ENCODE measurements around the gene TIMM23.
"Not testable (repeated sequence)": the region's sequence is repeated elsewhere in the genome, so short reads cannot be mapped to it uniquely, and the experiment has no call there.

Gene TIMM23, protein sequence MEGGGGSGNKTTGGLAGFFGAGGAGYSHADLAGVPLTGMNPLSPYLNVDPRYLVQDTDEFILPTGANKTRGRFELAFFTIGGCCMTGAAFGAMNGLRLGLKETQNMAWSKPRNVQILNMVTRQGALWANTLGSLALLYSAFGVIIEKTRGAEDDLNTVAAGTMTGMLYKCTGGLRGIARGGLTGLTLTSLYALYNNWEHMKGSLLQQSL

GRCh38 chr10:45972106-45972812, at the start of gene TIMM23:
Gene TIMM23 (plus strand): TSS chr10:45972489. CDS start chr10:45972625, 136 bp downstream.
- peak; percentile 51 to 57 for DNase-seq (ENCODE audit: low read depth in 2 of 2)

GRCh38 chr10:45926790-45927189, 45.5 kb upstream of the TIMM23 start:
- not testable (repeated sequence) for DNase-seq (ENCODE audit: low read depth in 2 of 2)

- not testable (repeated sequence) for DNase-seq (ENCODE audit: low read depth in 2 of 2)
Measured at GRCh38 chr10:45931305-45931704, 41.0 kb upstream of the TIMM23 start.

GRCh38 chr10:45934788-45935187, 37.5 kb upstream of the TIMM23 start:
- not testable (repeated sequence) for DNase-seq (ENCODE audit: low read depth in 2 of 2)

DNA sequence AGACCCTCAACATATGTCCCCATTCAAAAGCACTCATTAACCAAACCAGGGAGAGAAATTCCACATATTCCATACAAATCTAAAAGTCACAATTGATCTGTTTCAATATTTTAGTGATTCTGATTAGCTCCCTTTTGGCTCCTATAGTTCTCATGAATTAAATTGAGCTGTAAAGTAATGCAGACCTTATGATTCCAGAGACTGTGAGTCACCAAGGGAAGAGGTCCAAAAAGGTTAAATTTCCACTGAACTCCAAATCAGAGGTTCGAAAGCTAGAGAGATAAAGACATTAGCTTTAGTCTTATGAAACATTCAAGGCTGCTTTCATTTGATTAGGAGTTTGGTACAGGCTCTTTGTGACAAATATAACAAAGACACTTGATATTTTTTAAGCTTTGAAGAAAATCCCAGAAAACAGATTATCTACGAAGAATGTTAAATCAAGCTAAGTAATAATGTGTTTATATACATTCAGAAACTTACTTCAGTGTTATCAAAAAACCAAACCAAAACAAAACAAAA, 33.1 kb upstream of the TIMM23 start:
- not testable (repeated sequence) for DNase-seq (ENCODE audit: low read depth in 2 of 2)

DNA sequence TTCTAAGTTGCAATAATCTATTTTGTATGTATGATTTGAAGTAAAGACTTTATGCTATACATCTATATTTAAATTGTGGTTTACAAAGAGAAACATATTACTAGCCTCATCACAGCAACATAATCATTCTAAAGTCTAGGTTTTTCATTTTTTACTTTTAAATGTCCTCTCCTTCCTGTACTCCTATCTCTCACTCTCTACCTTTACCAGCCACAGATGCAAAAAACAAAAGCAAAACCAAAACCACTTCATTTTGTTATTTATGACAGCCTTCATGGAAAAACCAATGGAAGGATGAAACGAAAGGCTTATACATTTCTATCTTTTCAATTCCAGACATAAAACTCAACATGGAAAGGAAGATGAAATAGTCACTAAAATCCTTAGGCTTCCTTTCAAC, 31.1 kb upstream of the TIMM23 start:
- not testable (repeated sequence) for DNase-seq (ENCODE audit: low read depth in 2 of 2)

- DNase-seq (ENCODE audit: low read depth in 2 of 2): not testable (repeated sequence)
Measured at GRCh38 chr10:45945476-45945875, 26.8 kb upstream of the TIMM23 start.

DNA sequence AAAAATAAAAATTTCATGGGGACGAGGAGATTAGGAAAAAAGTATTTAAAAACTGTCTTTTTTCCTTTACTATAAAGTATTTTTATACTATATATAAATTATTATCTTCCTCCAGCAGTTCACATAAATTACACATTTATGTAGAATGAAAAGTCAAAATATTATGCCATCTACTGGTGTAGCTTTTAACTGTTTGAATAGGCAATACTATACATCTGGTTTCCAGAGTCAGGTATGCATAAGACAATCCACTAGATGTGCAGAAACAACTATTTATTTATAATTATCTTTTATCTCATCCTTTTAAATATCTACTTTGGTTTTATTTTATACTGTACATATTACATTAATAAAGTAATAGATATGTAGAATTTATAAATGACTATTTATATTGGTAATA, 24.9 kb upstream of the TIMM23 start:
- not testable (repeated sequence) for DNase-seq (ENCODE audit: low read depth in 2 of 2)

DNA sequence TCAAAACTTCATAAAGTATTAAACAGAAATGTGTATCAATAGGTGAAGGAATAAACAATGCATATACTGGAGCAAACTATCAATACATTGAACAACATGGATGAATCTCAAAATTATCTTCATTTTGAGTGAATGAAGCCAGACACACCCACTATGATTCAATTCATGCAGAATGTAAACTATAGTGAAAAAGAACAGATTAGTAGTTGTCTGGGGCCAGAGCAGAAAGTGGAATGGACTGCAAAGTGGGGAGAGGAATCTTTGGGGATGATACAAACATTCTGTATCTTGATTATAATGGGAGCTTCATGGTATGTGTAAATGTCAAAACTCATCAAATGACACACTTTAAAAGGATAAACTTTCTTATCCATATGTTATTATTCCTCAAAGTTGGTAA, 23.5 kb upstream of the TIMM23 start:
- not testable (repeated sequence) for DNase-seq (ENCODE audit: low read depth in 2 of 2)

- not testable (repeated sequence) for DNase-seq (ENCODE audit: low read depth in 2 of 2)
Measured at GRCh38 chr10:45954367-45954766, 17.9 kb upstream of the TIMM23 start.

GRCh38 chr10:45956634-45957033, 15.7 kb upstream of the TIMM23 start:
- DNase-seq (ENCODE audit: low read depth in 2 of 2): not testable (repeated sequence)

- DNase-seq (ENCODE audit: low read depth in 2 of 2): not testable (repeated sequence)
Measured at GRCh38 chr10:45957928-45958327, 14.4 kb upstream of the TIMM23 start.

- not testable (repeated sequence) for DNase-seq (ENCODE audit: low read depth in 2 of 2)
Measured at GRCh38 chr10:45962686-45963452, 9.4 kb upstream of the TIMM23 start.

DNA sequence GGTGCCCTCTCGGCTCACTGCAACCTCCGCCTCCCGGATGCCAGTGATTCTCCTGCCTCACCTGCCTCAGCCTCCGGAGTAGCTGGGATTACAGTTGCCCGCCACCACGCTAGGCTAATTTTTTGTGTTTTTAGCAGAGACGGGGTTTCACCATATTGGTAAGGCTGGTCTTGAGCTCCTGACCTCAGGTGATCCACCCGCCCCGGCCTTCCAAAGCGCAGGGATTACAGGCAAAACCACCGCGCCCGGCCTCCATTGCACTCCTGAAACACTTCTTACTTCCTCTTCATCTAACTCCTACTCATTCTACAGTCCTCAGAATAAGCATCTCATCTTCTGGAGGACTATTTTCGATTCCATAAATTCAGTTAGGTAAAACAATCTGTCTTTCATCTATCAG, 1.3 kb upstream of the TIMM23 start:
- not testable (repeated sequence) for DNase-seq (ENCODE audit: low read depth in 2 of 2)

- not testable (repeated sequence) for DNase-seq (ENCODE audit: low read depth in 2 of 2)
Measured at GRCh38 chr10:45971742-45972105, 565 bp upstream of the TIMM23 start.

- not testable (repeated sequence) for DNase-seq (ENCODE audit: low read depth in 2 of 2)
Measured at GRCh38 chr10:45972813-45973169, 502 bp downstream of the TIMM23 start.

- not testable (repeated sequence) for DNase-seq (ENCODE audit: low read depth in 2 of 2)
Measured at GRCh38 chr10:45974041-45974440, 1.8 kb downstream of the TIMM23 start.

DNA sequence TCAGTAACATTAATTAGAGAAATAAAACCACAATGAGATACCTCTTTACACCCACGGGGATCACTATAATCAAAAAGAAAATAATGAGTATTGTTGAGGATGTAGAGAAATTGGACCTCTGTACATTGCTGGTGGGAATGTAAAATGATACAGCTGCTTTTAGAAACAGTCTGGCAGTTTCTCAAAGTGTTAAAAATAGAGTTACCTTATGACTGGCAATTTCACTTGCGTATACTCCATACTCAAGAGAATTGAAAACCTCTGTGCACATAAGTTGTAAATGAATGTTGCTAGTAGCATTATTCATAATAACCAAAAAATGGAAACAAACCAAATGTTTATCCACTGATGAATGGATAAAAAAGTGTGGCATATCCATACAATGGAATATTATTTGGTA, 6.3 kb downstream of the TIMM23 start:
- DNase-seq (ENCODE audit: low read depth in 2 of 2): not testable (repeated sequence)

- not testable (repeated sequence) for DNase-seq (ENCODE audit: low read depth in 2 of 2)
Measured at GRCh38 chr10:45981367-45981766, 9.1 kb downstream of the TIMM23 start.

- peak; percentile 12 to 16 for DNase-seq (ENCODE audit: low read depth in 2 of 2)
Measured at GRCh38 chr10:45983538-45984186, 11.4 kb downstream of the TIMM23 start.

- DNase-seq (ENCODE audit: low read depth in 2 of 2): not testable (repeated sequence)
Measured at GRCh38 chr10:45984473-45984872, 12.2 kb downstream of the TIMM23 start.

GRCh38 chr10:45985590-45985989, 13.3 kb downstream of the TIMM23 start:
- not testable (repeated sequence) for DNase-seq (ENCODE audit: low read depth in 2 of 2)

Measured in fibroblast of skin of left quadriceps (primary cell).